Peyer's patch (tissue), 4 donors: ENCODE measurements around the gene SLC5A12.

Experiments used
- POLR2A ChIP-seq, 2 donors: fragments of 450-650 bp; IDR thresholded peaks; one replicate each; pipeline ENCODE4 v1.5.1; 2017; ENCODE audit warnings: antibody characterized with exemption in 2 of 2, mild to moderate bottlenecking in 2 of 2, moderate library complexity in 2 of 2
- TF ChIP-seq, protein P1 (sequence below), 6 experiments: fragments of 450-650 bp in 4 of 6; fragments of 200-600 bp in 2 of 6; sonication (generic) in 1 of 6; IDR thresholded peaks; one replicate each; pipeline ENCODE4 v1.5.1; 2017 to 2019; ENCODE audit warnings: antibody characterized with exemption in 6 of 6, mild to moderate bottlenecking in 3 of 6, moderate library complexity in 1 of 6

GRCh38 chr11:26626346-26626745 lies 95.5 kb downstream of the SLC5A12 start:
- TF ChIP-seq, protein P1, sequence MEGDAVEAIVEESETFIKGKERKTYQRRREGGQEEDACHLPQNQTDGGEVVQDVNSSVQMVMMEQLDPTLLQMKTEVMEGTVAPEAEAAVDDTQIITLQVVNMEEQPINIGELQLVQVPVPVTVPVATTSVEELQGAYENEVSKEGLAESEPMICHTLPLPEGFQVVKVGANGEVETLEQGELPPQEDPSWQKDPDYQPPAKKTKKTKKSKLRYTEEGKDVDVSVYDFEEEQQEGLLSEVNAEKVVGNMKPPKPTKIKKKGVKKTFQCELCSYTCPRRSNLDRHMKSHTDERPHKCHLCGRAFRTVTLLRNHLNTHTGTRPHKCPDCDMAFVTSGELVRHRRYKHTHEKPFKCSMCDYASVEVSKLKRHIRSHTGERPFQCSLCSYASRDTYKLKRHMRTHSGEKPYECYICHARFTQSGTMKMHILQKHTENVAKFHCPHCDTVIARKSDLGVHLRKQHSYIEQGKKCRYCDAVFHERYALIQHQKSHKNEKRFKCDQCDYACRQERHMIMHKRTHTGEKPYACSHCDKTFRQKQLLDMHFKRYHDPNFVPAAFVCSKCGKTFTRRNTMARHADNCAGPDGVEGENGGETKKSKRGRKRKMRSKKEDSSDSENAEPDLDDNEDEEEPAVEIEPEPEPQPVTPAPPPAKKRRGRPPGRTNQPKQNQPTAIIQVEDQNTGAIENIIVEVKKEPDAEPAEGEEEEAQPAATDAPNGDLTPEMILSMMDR (IDR thresholded peaks at IDR 0.05), result no peak
- TF ChIP-seq POLR2A (IDR thresholded peaks at IDR 0.05), result no peak
